Ishikawa (cell line): ENCODE data around the gene CHAF1A.

Experiments used
- CEBPB ChIP-seq: IDR thresholded peaks from 2 replicates; pipeline ENCODE4 v1.6.1; 2012
- CREB1 ChIP-seq: IDR thresholded peaks from 2 replicates; pipeline ENCODE4 v1.6.1; 2012; ENCODE audit warnings: low read depth
- EGR1 ChIP-seq: IDR thresholded peaks from 2 replicates; pipeline ENCODE4 v1.6.1; 2012
- EP300 ChIP-seq: IDR thresholded peaks from 2 replicates; pipeline ENCODE4 v1.6.1; 2012; ENCODE audit warnings: borderline replicate concordance
- FOXM1 ChIP-seq: IDR thresholded peaks from 2 replicates; pipeline ENCODE4 v1.6.1; 2012; ENCODE audit warnings: low read depth, borderline replicate concordance
- MAX ChIP-seq: IDR thresholded peaks from 2 replicates; pipeline ENCODE4 v1.6.1; 2012
- NFIC ChIP-seq: IDR thresholded peaks from 2 replicates; pipeline ENCODE4 v1.6.1; 2012
- RAD21 ChIP-seq: IDR thresholded peaks from 2 replicates; pipeline ENCODE4 v1.6.1; 2012; ENCODE audit warnings: low read depth
- REST ChIP-seq: IDR thresholded peaks from 2 replicates; pipeline ENCODE4 v1.6.1; 2012; ENCODE audit warnings: low read depth, mild to moderate bottlenecking
- TAF1 ChIP-seq: IDR thresholded peaks from 2 replicates; pipeline ENCODE4 v1.6.1; 2012; ENCODE audit warnings: low read depth, mild to moderate bottlenecking
- TCF12 ChIP-seq: IDR thresholded peaks from 2 replicates; pipeline ENCODE4 v1.6.1; 2012; ENCODE audit warnings: low read depth
- TEAD4 ChIP-seq: IDR thresholded peaks from 2 replicates; pipeline ENCODE4 v1.6.1; 2012
- USF1 ChIP-seq: IDR thresholded peaks from 2 replicates; pipeline ENCODE4 v1.6.1; 2012
- YY1 ChIP-seq: IDR thresholded peaks from 2 replicates; pipeline ENCODE4 v1.6.1; 2012; ENCODE audit warnings: low read depth
- ZBTB7A ChIP-seq: IDR thresholded peaks from 2 replicates; pipeline ENCODE4 v1.6.1; 2012; ENCODE audit warnings: low read depth

CHAF1A gene

GRCh38 chr19:4396949-4397783 is 5.3 kb upstream of the CHAF1A start:
- no peak for TF ChIP-seq ZBTB7A
- no peak for TF ChIP-seq RAD21
- TF ChIP-seq CREB1, result no peak
- no peak for TF ChIP-seq EP300
- no peak for TF ChIP-seq TEAD4
- no peak for TF ChIP-seq USF1
- TF ChIP-seq NFIC, result no peak
- no peak for TF ChIP-seq TAF1
- TF ChIP-seq REST, result no peak
- TF ChIP-seq EGR1, result no peak

GRCh38 chr19:4399812-4400134 is 2.7 kb upstream of the CHAF1A start:
- TF ChIP-seq ZBTB7A (no peak), CEBPB (no peak), YY1 (no peak; the same call in 1 of the 2 replicates), TAF1 (no peak), EGR1 (no peak), USF1 (no peak), RAD21 (no peak), REST (no peak), CREB1 (no peak), NFIC (no peak), EP300 (no peak)

GRCh38 chr19:4400135-4400936 is 2.1 kb upstream of the CHAF1A start, which contains the start of gene SH3GL1:
SH3GL1 (minus strand) TSS chr19:4400547; CDS start chr19:4400368, 179 bp downstream.
- TF ChIP-seq USF1 (peak; percentile 66), TEAD4 (peak; percentile 38; the same call in 1 of the 2 replicates), TCF12 (0 out of 2 replicates have a peak, but pooled peaks have one; percentile 17), CEBPB (no peak), MAX (peak; percentile 83), EP300 (peak; percentile 38; the same call in 1 of the 2 replicates), FOXM1 (no peak), RAD21 (peak; percentile 61), TAF1 (0 out of 2 replicates have a peak, but pooled peaks have one; percentile 4), REST (no peak)
